ENCODE data around the gene TMEM130. TPM values are rescaled to one million over a fixed set of nuclear protein-coding genes. Genes with fewer than 3 reads are reported as not detected.

Gene TMEM130, protein sequence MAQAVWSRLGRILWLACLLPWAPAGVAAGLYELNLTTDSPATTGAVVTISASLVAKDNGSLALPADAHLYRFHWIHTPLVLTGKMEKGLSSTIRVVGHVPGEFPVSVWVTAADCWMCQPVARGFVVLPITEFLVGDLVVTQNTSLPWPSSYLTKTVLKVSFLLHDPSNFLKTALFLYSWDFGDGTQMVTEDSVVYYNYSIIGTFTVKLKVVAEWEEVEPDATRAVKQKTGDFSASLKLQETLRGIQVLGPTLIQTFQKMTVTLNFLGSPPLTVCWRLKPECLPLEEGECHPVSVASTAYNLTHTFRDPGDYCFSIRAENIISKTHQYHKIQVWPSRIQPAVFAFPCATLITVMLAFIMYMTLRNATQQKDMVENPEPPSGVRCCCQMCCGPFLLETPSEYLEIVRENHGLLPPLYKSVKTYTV
- polyA plus RNA-seq (9.0 and 12.3 TPM in 2 replicates), polyA minus RNA-seq (6.8 and 11.2 TPM in 2 replicates)

GRCh38 chr7:98869597-98870120 is at the start of gene TMEM130:
Gene TMEM130, minus strand, starts transcription at chr7:98870014. Its CDS starts 153 bp downstream, at chr7:98869861.
- Histone ChIP-seq H4K20me1 (ENCODE audit: insufficient read depth) (no peaks in the 10 kb centered on the region), H3K4me2 (ENCODE audit: low read length) (peak within 1 kb of the TSS; percentile 46), H3K27ac (ENCODE audit: low read length) (peak within 1 kb of the TSS; percentile 86), H3K79me2 (replicated peaks; ENCODE audit: insufficient read depth, low read length) (no peaks in the 10 kb centered on the region), H3K36me3 (ENCODE audit: insufficient read depth, low read length) (no peaks in the 10 kb centered on the region), H2AFZ (ENCODE audit: low read depth, low read length) (peak within 1 kb of the TSS; percentile 90), H3K27me3 (ENCODE audit: insufficient read depth, low read depth, low read length) (peaks cover 9% of the 10 kb centered on the region), H3K4me3 (ENCODE audit: low read length) (peak within 1 kb of the TSS; percentile 99), H3K9ac (ENCODE audit: low read length) (peak within 1 kb of the TSS; percentile 97), H3K9me2 (ENCODE audit: insufficient read depth, low read length) (no peaks in the 10 kb centered on the region), H3K9me3 (ENCODE audit: low read length) (no peaks in the 10 kb centered on the region), H3F3A (ENCODE audit: insufficient read depth, low read length, poor library complexity, severe bottlenecking) (no peaks in the 10 kb centered on the region)
- peak; percentile 67 for TF ChIP-seq MXI1 (conservative IDR thresholded peaks at IDR 0.05; ENCODE audit: poor library complexity, severe bottlenecking)
- TF ChIP-seq EP300 (conservative IDR thresholded peaks at IDR 0.05; ENCODE audit: poor library complexity, severe bottlenecking), result peak; percentile 10
- TF ChIP-seq EZH2 (IDR thresholded peaks at IDR 0.05; ENCODE audit: borderline replicate concordance, insufficient read depth, low read length, poor library complexity, severe bottlenecking), result no peak
- TF ChIP-seq REST (IDR thresholded peaks at IDR 0.05; ENCODE audit: borderline replicate concordance), result peak; percentile 63
- TF ChIP-seq SMC3 (conservative IDR thresholded peaks at IDR 0.05; ENCODE audit: poor library complexity), result peak; percentile 23
- no peak for TF ChIP-seq CTCF (IDR thresholded peaks at IDR 0.05; ENCODE audit: poor library complexity, severe bottlenecking)
- peak; percentile 61 for TF ChIP-seq TAF1 (IDR thresholded peaks at IDR 0.05; ENCODE audit: low read depth)
- no peak for TF ChIP-seq RAD21 (conservative IDR thresholded peaks at IDR 0.05)
- peak; percentile 83 for TF ChIP-seq POLR2AphosphoS5 (IDR thresholded peaks at IDR 0.05)

DNA sequence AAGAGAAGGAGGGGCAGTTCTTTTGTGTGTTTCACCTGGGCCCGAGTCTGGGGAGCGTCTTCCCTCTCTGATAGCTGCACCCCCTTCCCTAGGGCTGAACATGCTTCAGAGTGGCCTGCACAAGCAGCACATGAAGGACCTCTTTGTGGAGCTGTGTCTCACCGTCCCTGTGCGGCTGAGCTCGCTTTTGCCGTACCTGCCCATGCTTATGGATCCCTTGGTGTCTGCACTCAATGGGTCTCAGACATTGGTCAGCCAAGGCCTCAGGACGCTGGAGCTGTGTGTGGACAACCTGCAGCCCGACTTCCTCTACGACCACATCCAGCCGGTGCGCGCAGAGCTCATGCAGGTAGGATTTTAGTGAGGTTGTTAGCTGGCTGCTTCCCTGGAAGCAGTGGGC is 47.5 kb upstream of the TMEM130 start:
- TF ChIP-seq POLR2AphosphoS5 (IDR thresholded peaks at IDR 0.05), result no peak
- no peak for TF ChIP-seq SMC3 (conservative IDR thresholded peaks at IDR 0.05; ENCODE audit: poor library complexity)
- TF ChIP-seq RAD21 (conservative IDR thresholded peaks at IDR 0.05), result no peak
- no peak for TF ChIP-seq CTCF (IDR thresholded peaks at IDR 0.05; ENCODE audit: poor library complexity, severe bottlenecking)
- no peak for TF ChIP-seq EZH2 (IDR thresholded peaks at IDR 0.05; ENCODE audit: borderline replicate concordance, insufficient read depth, low read length, poor library complexity, severe bottlenecking)
- no peak overlapping the region for H2AFZ ChIP-seq (ENCODE audit: low read depth, low read length)
- H3K27me3 ChIP-seq (ENCODE audit: insufficient read depth, low read depth, low read length), result no peaks in the 10 kb centered on the region
- no peaks in the 10 kb centered on the region for H3K9me2 ChIP-seq (ENCODE audit: insufficient read depth, low read length)
- H3K79me2 ChIP-seq (replicated peaks; ENCODE audit: insufficient read depth, low read length), result no peaks in the 10 kb centered on the region
- no peaks in the 10 kb centered on the region for H3K36me3 ChIP-seq (ENCODE audit: insufficient read depth, low read length)
- no peaks in the 10 kb centered on the region for H3F3A ChIP-seq (ENCODE audit: insufficient read depth, low read length, poor library complexity, severe bottlenecking)
- H4K20me1 ChIP-seq (ENCODE audit: insufficient read depth), result no peaks in the 10 kb centered on the region
- no peak overlapping the region for H3K9ac ChIP-seq (ENCODE audit: low read length)
- H3K27ac ChIP-seq (ENCODE audit: low read length), result no peak overlapping the region
- H3K9me3 ChIP-seq (ENCODE audit: low read length), result no peaks in the 10 kb centered on the region
- H3K4me2 ChIP-seq (ENCODE audit: low read length), result no peak overlapping the region
- no peak overlapping the region for H3K4me3 ChIP-seq (ENCODE audit: low read length)

Data from neural cell (in vitro differentiated cells).